K562 treated with DMSO at 1 percent for 24 hours (cell line): ENCODE measurements around the gene CHRD. TPM values are rescaled to one million over a fixed set of nuclear protein-coding genes. Genes with fewer than 3 reads are reported as not detected.

Experiments
- total RNA-seq: library from RNA; unstranded; fragments of 300-600 nt; gene quantifications from 2 replicates; pipeline ENCODE4 v1.2.3, GENCODE V29; 2022; ENCODE audit warnings: low read depth; ENCODE audit not compliant: insufficient read depth

The CHRD gene
- 0.43 and 0.71 TPM in 2 replicates for total RNA-seq

DNA sequence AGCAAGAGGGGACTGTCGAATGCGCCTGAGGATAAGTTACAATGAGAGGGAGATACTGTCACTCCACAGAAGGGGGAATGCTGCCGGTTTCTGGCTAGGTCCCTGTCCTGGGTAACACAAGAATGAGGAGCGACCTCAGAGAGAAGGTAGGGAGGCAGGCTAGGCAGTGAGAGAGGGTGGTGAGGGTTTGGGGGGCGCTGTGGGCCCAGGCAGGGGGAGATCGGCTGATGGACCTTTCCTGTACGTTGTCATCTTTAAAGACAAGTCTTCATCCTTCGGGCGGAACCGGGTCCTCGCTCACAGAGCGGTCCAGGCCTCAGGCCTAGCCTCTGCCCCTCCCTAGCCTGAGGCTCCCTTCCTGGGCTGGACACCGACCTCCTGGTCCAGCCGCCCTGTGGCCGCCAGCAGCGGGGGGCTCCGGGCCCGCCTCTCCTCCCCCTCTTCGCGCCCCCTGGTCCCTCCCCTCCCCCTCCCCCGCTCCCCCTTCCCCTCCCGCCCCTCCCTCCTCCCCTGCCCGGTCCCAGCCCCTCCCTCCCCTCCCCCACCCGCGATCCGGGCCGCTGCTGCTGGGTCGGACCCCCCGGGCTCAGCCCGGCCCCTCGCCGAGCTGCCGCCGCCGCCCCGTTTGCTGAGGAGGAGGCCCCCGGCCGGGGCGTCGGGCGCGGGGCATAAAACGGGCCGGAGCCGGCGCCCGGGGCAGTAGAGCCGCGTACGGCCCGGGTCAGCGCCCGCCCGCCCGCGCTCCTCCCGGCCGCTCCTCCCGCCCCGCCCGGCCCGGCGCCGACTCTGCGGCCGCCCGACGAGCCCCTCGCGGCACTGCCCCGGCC is at the start of gene CHRD:
CHRD (plus strand) TSS at position 697 of the 827 bp plus-strand sequence. CDS start 265 bp downstream, outside the sequence.

DNA sequence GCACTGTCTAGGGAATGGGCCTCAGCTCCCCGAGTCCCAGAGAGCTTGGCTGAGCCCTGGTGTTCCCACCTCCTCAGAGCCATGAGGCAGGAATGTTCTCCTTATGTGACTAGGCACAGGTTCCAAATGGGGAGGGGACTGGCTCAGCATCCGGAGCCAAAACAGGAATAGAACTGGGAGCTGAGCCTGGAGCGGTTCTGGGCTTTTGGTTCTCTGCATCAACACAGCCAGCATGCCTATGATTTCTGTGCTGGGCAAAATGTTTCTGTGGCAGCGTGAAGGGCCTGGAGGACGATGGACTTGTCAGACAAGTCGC is 42.5 kb upstream of the CHRD start, which contains the start of gene FAM131A:
FAM131A (plus strand) TSS at position 202 of the 316 bp plus-strand sequence; CDS start at position 233, 31 bp downstream.

DNA sequence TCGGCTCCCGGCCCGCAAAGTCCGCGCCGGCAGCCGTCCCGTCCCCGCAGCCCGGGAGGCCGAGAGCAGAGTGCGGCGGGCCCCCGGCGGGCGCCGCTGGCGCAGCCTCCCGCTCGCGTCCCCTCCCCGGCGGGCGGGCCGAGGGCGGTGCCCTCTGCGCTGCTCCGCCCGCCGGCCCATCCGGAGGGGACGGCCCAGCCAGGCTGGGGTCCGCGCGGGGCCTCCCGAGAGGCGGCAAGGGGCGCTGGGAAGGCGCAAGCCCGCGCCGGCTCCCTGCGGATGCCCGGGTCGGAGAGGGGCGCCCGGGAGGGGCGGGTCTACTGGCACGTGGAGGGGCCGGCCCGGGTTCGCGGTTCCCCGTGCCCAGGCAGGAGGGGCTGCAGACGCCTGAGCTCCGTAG is 18.3 kb upstream of the CHRD start, which contains the start of the genes CLCN2 and POLR2H:
CLCN2 (minus strand) TSS at position 74 of the 400 bp plus-strand sequence. CDS start 126 bp downstream, outside the sequence.
POLR2H (plus strand) TSS at position 179 of the 400 bp plus-strand sequence. CDS start 1,783 bp downstream, outside the sequence.

DNA sequence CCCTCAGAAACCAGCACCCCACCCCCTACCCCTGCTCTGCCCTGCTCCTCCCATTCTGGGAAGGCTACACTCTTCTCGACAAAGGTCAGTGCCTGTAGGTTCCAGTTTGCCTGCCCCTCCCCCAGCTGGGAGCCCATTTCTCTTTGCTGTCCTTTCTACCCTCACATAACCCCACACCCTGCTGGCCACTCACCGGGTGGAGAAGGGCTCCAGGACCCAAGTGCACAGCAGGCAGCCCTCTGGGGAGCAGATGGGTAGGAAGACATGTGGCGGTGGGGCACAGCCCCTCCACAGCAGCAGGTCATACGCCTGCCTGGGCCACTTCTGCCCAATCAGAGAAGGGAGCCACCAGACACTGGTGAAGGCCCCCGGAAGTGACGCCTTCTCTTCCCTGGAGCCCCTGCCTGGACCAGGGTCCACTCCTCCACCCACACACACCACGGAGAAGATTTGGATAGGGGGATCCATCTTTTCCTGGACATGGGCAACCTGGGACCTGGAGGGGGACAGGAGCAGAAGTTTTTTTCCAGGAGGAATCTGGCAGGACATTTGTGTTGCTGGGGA is 1.9 kb upstream of the CHRD start, which contains the start of gene THPO:
THPO (minus strand) TSS at position 326 of the 564 bp plus-strand sequence. CDS start 1,948 bp downstream, outside the sequence.

Other genes with a start within 250 kb of the CHRD start
- 54.7 and 56.3 TPM in 2 replicates for gene EIF2B5, start 244.7 kb upstream of the CHRD start, total RNA-seq
- 60.4 and 65.5 TPM in 2 replicates for gene DVL3, start 224.7 kb upstream of the CHRD start, total RNA-seq
- 632 and 681 TPM in 2 replicates for gene AP2M1, start 205.2 kb upstream of the CHRD start, total RNA-seq
- gene ABCF3, start 193.9 kb upstream of the CHRD start, total RNA-seq, result 47.8 and 56.9 TPM in 2 replicates
- not detected in 2 replicates for gene VWA5B2, start 150.5 kb upstream of the CHRD start, total RNA-seq
- gene ALG3, start 131.1 kb upstream of the CHRD start, total RNA-seq, result 77.9 and 79.5 TPM in 2 replicates
- 10.4 and 14.7 TPM in 2 replicates for gene EEF1AKMT4, start 130.4 kb upstream of the CHRD start, total RNA-seq
- 0.43 TPM in 1 of 2 replicates, not detected in the other for gene CAMK2N2, start 118.5 kb upstream of the CHRD start, total RNA-seq
- not detected in 2 replicates for gene ECE2, start 104.0 kb upstream of the CHRD start, total RNA-seq
- gene PSMD2, start 80.8 kb upstream of the CHRD start, total RNA-seq, result 448 and 463 TPM in 2 replicates
- 223 and 230 TPM in 2 replicates for gene EIF4G1, start 65.4 kb upstream of the CHRD start, total RNA-seq
- 22.9 and 24.4 TPM in 2 replicates for gene FAM131A, start 42.5 kb upstream of the CHRD start, total RNA-seq
- gene CLCN2, start 18.4 kb upstream of the CHRD start, total RNA-seq, result 9.1 and 10.1 TPM in 2 replicates
- gene POLR2H, start 18.3 kb upstream of the CHRD start, total RNA-seq, result 93.4 and 94.2 TPM in 2 replicates
- 0.78 and 1.3 TPM in 2 replicates for gene THPO, start 1.8 kb upstream of the CHRD start, total RNA-seq
- gene EPHB3, start 181.7 kb downstream of the CHRD start, total RNA-seq, result not detected in 2 replicates